A549 (cell line): ENCODE data around the gene FPR2. TPM values are rescaled to one million over a fixed set of nuclear protein-coding genes. Genes with fewer than 3 reads are reported as not detected.

Experiments used
- ATAC-seq, 2 experiments: fragments of 200-7000 bp in 1 of 2; fragments of >200 bp in 1 of 2; cut with Nextera tagmentation in 1 of 2; cut with Tn5 transposase in 1 of 2; 3 replicates each; pipeline versions ENCODE4 v1.8.0 to v1.9.1; 2018 to 2020; ENCODE audit warnings: mild to moderate bottlenecking in 1 of 2, moderate library complexity in 1 of 2
- CTCF ChIA-PET: fragments of 300-600 bp; sonication (Branson Sonifier 250); formaldehyde crosslinking; extraction: SDS; loops from one replicate; lab custom pipeline; 2021; ENCODE audit warnings: antibody characterized with exemption, inconsistent platforms; lab: Yijun Ruan, JAX
- POLR2A ChIA-PET: fragments of 350-600 bp; formaldehyde crosslinking; extraction: SDS; loops from one replicate; lab custom pipeline; 2021; ENCODE audit warnings: antibody characterized with exemption, inconsistent platforms; lab: Yijun Ruan, JAX
- DNase-seq, 2 experiments: peaks; one replicate each; pipeline versions ENCODE4 v3.0.0 to v3.0.0-alpha.2; 2011 to 2016; ENCODE audit warnings: low read depth in 1 of 2, low spot score in 1 of 2
- FAIRE-seq: peaks from 2 replicates; lab custom pipeline; 2011; peaks lifted over from hg19 to GRCh38; lab: Jason Lieb, UNC
- H3K27ac ChIP-seq, 2 experiments: fragments of >200 bp; sonication (Bioruptor Twin); formaldehyde crosslinking; 3 replicates each; pipeline ENCODE4 v1.5.1; 2016 to 2017
- H3K4me1 ChIP-seq: fragments of >200 bp; sonication (Bioruptor Twin); formaldehyde crosslinking; 3 replicates; pipeline ENCODE4 v1.6.1; 2016
- H3K4me2 ChIP-seq: fragments of >200 bp; sonication (Bioruptor Twin); formaldehyde crosslinking; 3 replicates; pipeline ENCODE4 v1.6.1; 2016
- H3K4me3 ChIP-seq: fragments of >200 bp; sonication (Bioruptor Twin); formaldehyde crosslinking; 3 replicates; pipeline ENCODE4 v1.5.1; 2016
- H3K9me3 ChIP-seq: fragments of >200 bp; sonication (Bioruptor Twin); formaldehyde crosslinking; 3 replicates; pipeline ENCODE4 v1.6.1; 2016
- ATOH8 ChIP-seq: fragments of 250-450 bp; sonication (Bioruptor Pico); IDR thresholded peaks from 2 replicates; pipeline ENCODE4 v1.5.0; 2020; ENCODE audit warnings: low read depth, mild to moderate bottlenecking, moderate library complexity
- BCL3 ChIP-seq: fragments of >200 bp; sonication (Bioruptor Twin); formaldehyde crosslinking; IDR thresholded peaks from 3 replicates; pipeline ENCODE4 v1.6.1; 2016
- CHD2 ChIP-seq: fragments of 150-350 bp; IDR thresholded peaks from 2 replicates; pipeline ENCODE4 v1.6.1; 2014; ENCODE audit warnings: low read length; ENCODE audit not compliant: partially characterized antibody
- CTCF ChIP-seq: fragments of >200 bp; sonication (Bioruptor Twin); formaldehyde crosslinking; IDR thresholded peaks from 3 replicates; pipeline ENCODE4 v1.5.1; 2016
- EHF ChIP-seq: fragments of 250-450 bp; sonication (Bioruptor Pico); IDR thresholded peaks from 2 replicates; pipeline ENCODE4 v1.5.0; 2020; ENCODE audit warnings: mild to moderate bottlenecking
- EP300 ChIP-seq, 2 experiments: fragments of >200 bp; sonication (Bioruptor Twin); formaldehyde crosslinking; IDR thresholded peaks; 2 replicates in 1 of 2; 3 replicates in 1 of 2; pipeline ENCODE4 v1.6.1; 2016 to 2017
- GATA3 ChIP-seq: IDR thresholded peaks from 2 replicates; pipeline ENCODE4 v1.6.1; 2012; ENCODE audit warnings: borderline replicate concordance
- HMGXB4 ChIP-seq: fragments of 250-450 bp; sonication (Bioruptor Pico); IDR thresholded peaks from 2 replicates; pipeline ENCODE4 v1.5.0; 2021; ENCODE audit warnings: mild to moderate bottlenecking, moderate library complexity, borderline replicate concordance
- HOXB13 ChIP-seq: fragments of 250-450 bp; sonication (Bioruptor Pico); IDR thresholded peaks from 2 replicates; pipeline ENCODE4 v1.5.0; 2020; ENCODE audit warnings: low read depth, mild to moderate bottlenecking, moderate library complexity
- JUN ChIP-seq, 2 experiments: fragments of >200 bp; sonication (Bioruptor Twin); formaldehyde crosslinking; IDR thresholded peaks; 2 replicates in 1 of 2; 3 replicates in 1 of 2; pipeline ENCODE4 v1.6.1; 2016 to 2017
- MAZ ChIP-seq: fragments of 150-350 bp; IDR thresholded peaks from 2 replicates; pipeline ENCODE4 v1.6.1; 2014; ENCODE audit warnings: antibody characterized with exemption, low read depth, low read length, borderline replicate concordance
- MYC ChIP-seq: IDR thresholded peaks from 2 replicates; pipeline ENCODE4 v1.6.1; 2012; ENCODE audit warnings: mild to moderate bottlenecking, inconsistent platforms, low read length, improper control_type of control experiment, borderline replicate concordance
- NPAS2 ChIP-seq: fragments of 250-450 bp; sonication (Bioruptor Pico); IDR thresholded peaks from 2 replicates; pipeline ENCODE4 v1.8.0; 2022; ENCODE audit warnings: mild to moderate bottlenecking, moderate library complexity, borderline replicate concordance
- POLR2A ChIP-seq: IDR thresholded peaks from 2 replicates; pipeline ENCODE4 v1.6.1; 2012; ENCODE audit warnings: mild to moderate bottlenecking, low read length
- POLR2AphosphoS2 ChIP-seq: conservative IDR thresholded peaks from 2 replicates; pipeline ENCODE4 v1.6.1; 2012; ENCODE audit warnings: low read length, improper control_type of control experiment, inconsistent platforms
- RAD21 ChIP-seq, 2 experiments: fragments of >200 bp in 1 of 2; sonication (Bioruptor Twin) in 1 of 2; formaldehyde crosslinking in 1 of 2; IDR thresholded peaks in 1 of 2; conservative IDR thresholded peaks in 1 of 2; 2 replicates in 1 of 2; 3 replicates in 1 of 2; pipeline ENCODE4 v1.6.1; 2012 to 2018; ENCODE audit warnings: inconsistent platforms in 1 of 2
- REST ChIP-seq: fragments of 200-600 bp; sonication (generic); IDR thresholded peaks from 2 replicates; pipeline ENCODE4 v1.6.1; 2016; ENCODE audit warnings: antibody characterized with exemption, mild to moderate bottlenecking, moderate library complexity
- RNF2 ChIP-seq: fragments of 200-600 bp; sonication (generic); IDR thresholded peaks from 2 replicates; pipeline ENCODE4 v1.6.1; 2016; ENCODE audit warnings: low read depth, mild to moderate bottlenecking, antibody characterized with exemption, moderate library complexity, borderline replicate concordance
- ZNF302 ChIP-seq: fragments of 250-450 bp; sonication (Bioruptor Pico); IDR thresholded peaks from 2 replicates; pipeline ENCODE4 v1.9.0; 2021; ENCODE audit warnings: inconsistent platforms, mild to moderate bottlenecking, moderate library complexity
- ZSCAN20 ChIP-seq: fragments of 250-450 bp; sonication (Bioruptor Pico); IDR thresholded peaks from 2 replicates; pipeline ENCODE4 v1.8.0; 2022; ENCODE audit warnings: mild to moderate bottlenecking, moderate library complexity
- whole genome bisulfite sequencing: methylation state at CpG from one replicate; pipeline ENCODE4 v1.1.6; 2017; ENCODE audit errors: missing lambda C conversion rate; 5-methylcytosine and 5-hydroxymethylcytosine counted together
- polyA plus RNA-seq, 4 experiments: library from polyadenylated mRNA; depleted of rRNA in 3 of 4; stranded (reverse); fragments of >200 nt; fragmentation: RNase III in 1 of 4; extraction: RNeasy Plus Mini Kit Qiagen cat#74134 plus additional on column Dnase treatment in 1 of 4; gene quantifications; 2 replicates in 3 of 4; 3 replicates in 1 of 4; pipeline ENCODE4 v1.2.3, GENCODE V29; 2011 to 2017

The FPR2 gene
- polyA plus RNA-seq, 2 of the 4 experiments (the other 2 are of a cell fraction): not detected

- H3K4me2 ChIP-seq: no peak overlapping the region
- H3K4me1 ChIP-seq: no peaks in the 10 kb centered on the region
- peaks cover 25% of the 10 kb centered on the region; the same call in 1 of the 3 replicates for H3K9me3 ChIP-seq
- no peak overlapping the region for H3K4me3 ChIP-seq
- POLR2A ChIA-PET: no interaction called here
- TF ChIP-seq GATA3 (no peak), REST (no peak), MAZ (no peak), POLR2AphosphoS2 (no peak), HMGXB4 (CRISPR knock-in tag) (no peak), ZSCAN20 (no peak), POLR2A (no peak), CHD2 (no peak), NPAS2 (CRISPR knock-in tag) (no peak), EP300 (IDR thresholded peaks at IDR 0.05) (no peak), JUN (IDR thresholded peaks at IDR 0.05) (no peak), RAD21 (conservative IDR thresholded peaks at IDR 0.05 in 1 of 2, IDR thresholded peaks at IDR 0.05 in 1 of 2) (no peak), EHF (CRISPR knock-in tag) (no peak), ZNF302 (CRISPR knock-in tag) (no peak), RNF2 (no peak), CTCF (no peak), MYC (no peak), BCL3 (no peak), ATOH8 (CRISPR knock-in tag) (no peak), HOXB13 (CRISPR knock-in tag) (no peak)
- TF ChIP-seq, all 56 proteins: peak for 0
- CTCF ChIA-PET: interaction anchor here (1.6 kb wide), 1 partner anchor 42 kb away, joined by 3 read pairs; no protein-coding TSS in a partner anchor
- DNase-seq: no peak
- no peak overlapping the region for H3K27ac ChIP-seq
- ATAC-seq: 0 out of 6 replicates have a peak, but pooled peaks of 1 of the 2 experiments have one; percentile 13
- WGBS: 33% methylated on average over 10 of the region's 10 CpGs
- no peak for FAIRE-seq
Observed at GRCh38 chr19:51735759-51736449, 25.1 kb upstream of the FPR2 start.
